HepG2 (cell line): ENCODE results near the gene RRBP1. TPM values are rescaled to one million over a fixed set of nuclear protein-coding genes. Genes with fewer than 3 reads are reported as not detected.

ENCODE experiments used
- ATAC-seq: fragments of 200-7000 bp; cut with Tn5 transposase; 3 replicates; pipeline ENCODE4 v1.9.1; 2020; ENCODE audit warnings: mild to moderate bottlenecking, moderate library complexity
- BruUV-seq: library from RNA; stranded (reverse); fragments of 400-500 nt; replicated peaks from 2 replicates; lab custom pipeline; 2021; lab: Mats Ljungman, UMichigan
- CTCF ChIA-PET: fragments of 300-600 bp; formaldehyde crosslinking; extraction: SDS; loops from one replicate; lab custom pipeline; 2021; ENCODE audit warnings: low total read pairs, inconsistent platforms, low intra/inter-chr PET ratio; lab: Yijun Ruan, JAX
- POLR2A ChIA-PET: fragments of 350-600 bp; sonication (Branson Sonifier 250); formaldehyde crosslinking; loops from one replicate; lab custom pipeline; 2020; ENCODE audit warnings: antibody characterized with exemption, inconsistent platforms; lab: Yijun Ruan, JAX
- DNase-seq: peaks from one replicate; pipeline ENCODE4 v3.0.0-alpha.2; 2015; ENCODE audit warnings: low spot score
- FAIRE-seq: peaks from 3 replicates; lab custom pipeline; 2011; peaks lifted over from hg19 to GRCh38; lab: Jason Lieb, UNC
- H2AFZ ChIP-seq: one replicate; pipeline ENCODE4 v1.6.1; 2011; ENCODE audit warnings: low read length, inconsistent platforms
- H3K27ac ChIP-seq: fragments of 300-600 bp; 3 replicates; pipeline ENCODE4 v1.8.0; 2011; ENCODE audit warnings: mixed run types, mild to moderate bottlenecking, mixed read lengths, low read length, inconsistent platforms; ENCODE audit not compliant: insufficient read depth; ENCODE audit errors: extremely low read length
- H3K27me3 ChIP-seq, 2 experiments: fragments of 200-600 bp in 1 of 2; 2 replicates in 1 of 2; 3 replicates in 1 of 2; pipeline versions ENCODE4 v1.6.0 to v1.8.0; 2011; ENCODE audit warnings: low read length in 2 of 2, mild to moderate bottlenecking in 2 of 2, moderate library complexity in 2 of 2, inconsistent platforms in 1 of 2; ENCODE audit not compliant: insufficient read depth in 2 of 2, control insufficient read depth in 1 of 2
- H3K36me3 ChIP-seq, 2 experiments: fragments of 200-600 bp in 1 of 2; replicated peaks in 1 of 2; 2 replicates in 1 of 2; 3 replicates in 1 of 2; pipeline versions ENCODE4 v1.5.1 to v1.8.0; 2011; ENCODE audit warnings: low read length in 2 of 2, inconsistent platforms in 1 of 2; ENCODE audit not compliant: insufficient read depth in 2 of 2, control insufficient read depth in 1 of 2
- H3K4me1 ChIP-seq: 2 replicates; pipeline ENCODE4 v1.5.1; 2012; ENCODE audit warnings: low read length, inconsistent platforms; ENCODE audit not compliant: insufficient read depth
- H3K4me2 ChIP-seq: 2 replicates; pipeline ENCODE4 v1.6.0; 2011; ENCODE audit warnings: low read depth, low read length, inconsistent platforms
- H3K4me3 ChIP-seq, 3 experiments: fragments of 200-600 bp in 1 of 3; sonication (generic), shearing (Covaris generic) in 1 of 3; replicated peaks in 1 of 3; 2 replicates each; pipeline ENCODE4 v1.5.1; 2011 to 2016; ENCODE audit warnings: low read length in 3 of 3, inconsistent platforms in 2 of 3, low read depth in 2 of 3, mild to moderate bottlenecking in 2 of 3, control low read depth in 1 of 3, mixed read lengths in 1 of 3; ENCODE audit not compliant: insufficient read depth in 1 of 3
- H3K79me2 ChIP-seq: one replicate; pipeline ENCODE4 v1.6.1; 2011; ENCODE audit warnings: low read length, inconsistent platforms; ENCODE audit not compliant: insufficient read depth
- H3K9ac ChIP-seq: 2 replicates; pipeline ENCODE4 v1.6.0; 2011; ENCODE audit warnings: mild to moderate bottlenecking, low read depth, low read length, inconsistent platforms; ENCODE audit not compliant: insufficient read depth
- H3K9me3 ChIP-seq: 2 replicates; pipeline ENCODE4 v1.5.1; 2012; ENCODE audit warnings: mild to moderate bottlenecking, low read length
- H4K20me1 ChIP-seq: 2 replicates; pipeline ENCODE4 v1.6.0; 2011; ENCODE audit warnings: inconsistent platforms, mild to moderate bottlenecking, low read length, moderate library complexity; ENCODE audit not compliant: insufficient read depth
- ADNP ChIP-seq: sonication (generic); formaldehyde crosslinking; IDR thresholded peaks from 2 replicates; pipeline ENCODE4 v1.4.0; 2020; ENCODE audit warnings: missing genetic modification reagents
- CCDC6 ChIP-seq: sonication (generic); formaldehyde crosslinking; IDR thresholded peaks from 2 replicates; pipeline ENCODE4 v1.8.1; 2022; ENCODE audit warnings: mild to moderate bottlenecking, missing genetic modification reagents, moderate library complexity
- HHEX ChIP-seq: IDR thresholded peaks from 2 replicates; pipeline ENCODE4 v1.6.1; 2016; ENCODE audit warnings: control low read depth
- PAWR ChIP-seq: sonication (generic); formaldehyde crosslinking; IDR thresholded peaks from 2 replicates; pipeline ENCODE4 v1.4.0; 2020; ENCODE audit warnings: missing genetic modification reagents, mild to moderate bottlenecking, borderline replicate concordance
- PHF8 ChIP-seq: sonication (generic); formaldehyde crosslinking; IDR thresholded peaks from 2 replicates; pipeline ENCODE4 v1.5.0; 2020; ENCODE audit warnings: missing genetic modification reagents
- RAD21 ChIP-seq: fragments of 450-650 bp; formaldehyde crosslinking; IDR thresholded peaks from 2 replicates; pipeline ENCODE4 v1.5.0; 2020; ENCODE audit warnings: mild to moderate bottlenecking
- RBM22 ChIP-seq: fragments of 200-400 bp; formaldehyde crosslinking; optimal IDR thresholded peaks from 2 replicates; pipeline ENCODE3; 2017; ENCODE audit warnings: mild to moderate bottlenecking, low read length, moderate library complexity
- SIN3A ChIP-seq: IDR thresholded peaks from 2 replicates; pipeline ENCODE4 v1.6.1; 2011; ENCODE audit warnings: low read depth, mild to moderate bottlenecking, control low read depth, low read length, borderline replicate concordance
- SOX6 ChIP-seq, 2 experiments: fragments of 450-650 bp in 1 of 2; sonication (generic) in 1 of 2; formaldehyde crosslinking in 1 of 2; IDR thresholded peaks; 2 replicates each; pipeline versions ENCODE4 v1.4.0 to v1.6.1; 2017 to 2020; ENCODE audit warnings: antibody characterized with exemption in 1 of 2, mild to moderate bottlenecking in 1 of 2, missing genetic modification reagents in 1 of 2
- SP5 ChIP-seq: IDR thresholded peaks from 2 replicates; pipeline ENCODE4 v1.6.1; 2016; ENCODE audit warnings: low read depth, borderline replicate concordance
- ZMYM4 ChIP-seq: sonication (generic); formaldehyde crosslinking; IDR thresholded peaks from 2 replicates; pipeline ENCODE4 v1.8.1; 2023; ENCODE audit warnings: mild to moderate bottlenecking, missing genetic modification reagents
- ZNF766 ChIP-seq: sonication (generic); formaldehyde crosslinking; IDR thresholded peaks from 2 replicates; pipeline ENCODE4 v1.5.0; 2020; ENCODE audit warnings: missing genetic modification reagents, borderline replicate concordance
- ZNF788 ChIP-seq: sonication (generic); formaldehyde crosslinking; IDR thresholded peaks from 2 replicates; pipeline ENCODE4 v1.5.0; 2020; ENCODE audit warnings: mild to moderate bottlenecking, missing genetic modification reagents, borderline replicate concordance
- WGBS: methylation state at CpG from one replicate; pipeline ENCODE4 v1.1.6; 2017; ENCODE audit warnings: low lambda C conversion rate; 5-methylcytosine and 5-hydroxymethylcytosine counted together
- in situ Hi-C: cut with HindIII; loops from 2 replicates; pipeline ENCODE4 v1.10.0; 2017; ENCODE audit warnings: low pct_unique_long_range_greater_than_20kb; ENCODE audit not compliant: extremely low pct_ligation_motif_present
- intact Hi-C: fragments of 100-400 bp; cut with micrococcal nuclease; formaldehyde crosslinking; loops from one replicate; pipeline ENCODE4 v1.10.0; 2022; ENCODE audit not compliant: unreplicated experiment
- polyA plus RNA-seq, 8 experiments: library from polyadenylated mRNA; depleted of rRNA in 3 of 8; stranded (reverse) in 7 of 8; unstranded in 1 of 8; fragments of >200 nt; fragmentation: Illumina TruSeq in 4 of 8; extraction: Trizol in 4 of 8; gene quantifications; 2 replicates each; pipeline versions ENCODE4 v1.2.1 to v1.2.3, GENCODE V29; 2011 to 2016; ENCODE audit warnings: low read depth in 4 of 8, missing spikeins in 1 of 8, mixed read lengths in 1 of 8; ENCODE audit not compliant: insufficient read depth in 1 of 8
- total RNA-seq, 5 experiments: library from RNA; depleted of rRNA; stranded (reverse); fragments of >200 nt; fragmentation: Illumina TruSeq; extraction: Trizol; gene quantifications; 2 replicates each; pipeline ENCODE4 v1.2.3, GENCODE V29; 2016; ENCODE audit warnings: low read depth in 1 of 5
- TF ChIP-seq, protein P1 (sequence below): sonication (generic); formaldehyde crosslinking; IDR thresholded peaks from 2 replicates; pipeline ENCODE4 v1.4.0; 2020; ENCODE audit warnings: mild to moderate bottlenecking, low read depth, missing genetic modification reagents
- TF ChIP-seq, protein P2 (sequence below), 2 experiments: sonication (generic) in 1 of 2; formaldehyde crosslinking in 1 of 2; IDR thresholded peaks; 2 replicates each; pipeline versions ENCODE4 v1.6.1 to v1.9.0; 2014 to 2022; ENCODE audit warnings: antibody characterized with exemption in 1 of 2, borderline replicate concordance in 1 of 2, inconsistent platforms in 1 of 2, low read depth in 1 of 2, missing genetic modification reagents in 1 of 2
- TF ChIP-seq, protein P3 (sequence below): sonication (generic); formaldehyde crosslinking; IDR thresholded peaks from 2 replicates; pipeline ENCODE4 v1.5.1; 2020; ENCODE audit warnings: missing genetic modification reagents, mild to moderate bottlenecking, borderline replicate concordance

Gene RRBP1
- total and polyA plus RNA-seq, 2 of the 13 experiments (the other 11 are each of a cell fraction or from before 2014, with no cell fraction given): 150 to 222 TPM

DNA sequence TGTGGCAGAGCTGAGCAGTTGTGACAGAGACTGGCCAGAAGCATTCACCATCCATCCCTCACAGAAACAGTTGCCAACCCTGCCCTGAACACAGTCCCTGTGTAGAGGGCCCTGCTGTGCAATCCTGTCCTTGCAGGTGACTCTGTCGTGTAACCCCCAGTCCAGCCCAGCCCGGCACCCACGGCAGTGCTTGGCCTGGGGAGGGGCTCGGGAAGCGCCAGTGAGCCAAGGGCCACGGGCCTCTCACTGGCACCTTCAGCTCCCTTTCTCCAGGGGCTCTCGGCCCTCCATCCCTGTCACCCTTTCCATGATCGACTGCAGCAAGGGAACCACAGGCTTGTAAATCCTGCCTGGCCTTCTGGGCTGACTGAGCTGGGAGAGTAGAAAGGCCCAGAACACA, 53.0 kb downstream of the RRBP1 start:
- intact Hi-C loops: no loop called here
- H2AFZ ChIP-seq: no peak overlapping the region
- WGBS: 96% methylated on average over 8 of the region's 8 CpGs
- H3K27ac ChIP-seq: no peak overlapping the region
- ATAC-seq: peak; percentile 1; the same call in 1 of the 3 replicates
- no TSS peak for BruUV-seq
- in situ Hi-C loops: no loop called here
- DNase-seq: no peak
- H3K79me2 ChIP-seq: peaks cover 2% of the 10 kb centered on the region
- H3K4me3 ChIP-seq: no peak overlapping the region
- no peak overlapping the region for H3K9ac ChIP-seq
- no peak for FAIRE-seq
- peaks cover 95 to 99% of the 10 kb centered on the region in 2 experiments for H3K36me3 ChIP-seq
- H3K4me1 ChIP-seq: peaks cover 11% of the 10 kb centered on the region
- H4K20me1 ChIP-seq: peaks cover 19% of the 10 kb centered on the region; the same call in 1 of the 2 replicates
- ChIA-PET POLR2A (no interaction called here), CTCF (interaction anchor here (0.7 kb wide), 1 partner anchor 91 kb away, joined by 3 read pairs; no protein-coding TSS in a partner anchor)
- no peaks in the 10 kb centered on the region for H3K9me3 ChIP-seq
- H3K4me2 ChIP-seq: no peak overlapping the region
- no peaks in the 10 kb centered on the region for H3K27me3 ChIP-seq
- TF ChIP-seq SOX6 (IDR thresholded peaks at IDR 0.05) (no peak), SOX6 (CRISPR knock-in tag; IDR thresholded peaks at IDR 0.05) (no peak), RAD21 (CRISPR knock-in tag) (0 out of 2 replicates have a peak, but pooled peaks have one; percentile 9), ZNF766 (CRISPR knock-in tag) (no peak), PAWR (CRISPR knock-in tag) (no peak), ZMYM4 (no peak), HHEX (CRISPR knock-in tag) (no peak), SP5 (no peak), RBM22 (peak; percentile 14), ADNP (CRISPR knock-in tag) (no peak), PHF8 (CRISPR knock-in tag) (no peak), SIN3A (no peak), ZNF788 (CRISPR knock-in tag) (0 out of 2 replicates have a peak, but pooled peaks have one; percentile 22), CCDC6 (CRISPR knock-in tag) (no peak)
- TF ChIP-seq, protein P1, sequence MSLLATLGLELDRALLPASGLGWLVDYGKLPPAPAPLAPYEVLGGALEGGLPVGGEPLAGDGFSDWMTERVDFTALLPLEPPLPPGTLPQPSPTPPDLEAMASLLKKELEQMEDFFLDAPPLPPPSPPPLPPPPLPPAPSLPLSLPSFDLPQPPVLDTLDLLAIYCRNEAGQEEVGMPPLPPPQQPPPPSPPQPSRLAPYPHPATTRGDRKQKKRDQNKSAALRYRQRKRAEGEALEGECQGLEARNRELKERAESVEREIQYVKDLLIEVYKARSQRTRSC (CRISPR knock-in tag): no peak
- TF ChIP-seq, protein P2, sequence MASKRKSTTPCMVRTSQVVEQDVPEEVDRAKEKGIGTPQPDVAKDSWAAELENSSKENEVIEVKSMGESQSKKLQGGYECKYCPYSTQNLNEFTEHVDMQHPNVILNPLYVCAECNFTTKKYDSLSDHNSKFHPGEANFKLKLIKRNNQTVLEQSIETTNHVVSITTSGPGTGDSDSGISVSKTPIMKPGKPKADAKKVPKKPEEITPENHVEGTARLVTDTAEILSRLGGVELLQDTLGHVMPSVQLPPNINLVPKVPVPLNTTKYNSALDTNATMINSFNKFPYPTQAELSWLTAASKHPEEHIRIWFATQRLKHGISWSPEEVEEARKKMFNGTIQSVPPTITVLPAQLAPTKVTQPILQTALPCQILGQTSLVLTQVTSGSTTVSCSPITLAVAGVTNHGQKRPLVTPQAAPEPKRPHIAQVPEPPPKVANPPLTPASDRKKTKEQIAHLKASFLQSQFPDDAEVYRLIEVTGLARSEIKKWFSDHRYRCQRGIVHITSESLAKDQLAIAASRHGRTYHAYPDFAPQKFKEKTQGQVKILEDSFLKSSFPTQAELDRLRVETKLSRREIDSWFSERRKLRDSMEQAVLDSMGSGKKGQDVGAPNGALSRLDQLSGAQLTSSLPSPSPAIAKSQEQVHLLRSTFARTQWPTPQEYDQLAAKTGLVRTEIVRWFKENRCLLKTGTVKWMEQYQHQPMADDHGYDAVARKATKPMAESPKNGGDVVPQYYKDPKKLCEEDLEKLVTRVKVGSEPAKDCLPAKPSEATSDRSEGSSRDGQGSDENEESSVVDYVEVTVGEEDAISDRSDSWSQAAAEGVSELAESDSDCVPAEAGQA (IDR thresholded peaks at IDR 0.05; ENCODE audit: low read depth): no peak
- TF ChIP-seq, protein P2 (CRISPR knock-in tag; IDR thresholded peaks at IDR 0.05; ENCODE audit: borderline replicate concordance): no peak
- TF ChIP-seq, protein P3, sequence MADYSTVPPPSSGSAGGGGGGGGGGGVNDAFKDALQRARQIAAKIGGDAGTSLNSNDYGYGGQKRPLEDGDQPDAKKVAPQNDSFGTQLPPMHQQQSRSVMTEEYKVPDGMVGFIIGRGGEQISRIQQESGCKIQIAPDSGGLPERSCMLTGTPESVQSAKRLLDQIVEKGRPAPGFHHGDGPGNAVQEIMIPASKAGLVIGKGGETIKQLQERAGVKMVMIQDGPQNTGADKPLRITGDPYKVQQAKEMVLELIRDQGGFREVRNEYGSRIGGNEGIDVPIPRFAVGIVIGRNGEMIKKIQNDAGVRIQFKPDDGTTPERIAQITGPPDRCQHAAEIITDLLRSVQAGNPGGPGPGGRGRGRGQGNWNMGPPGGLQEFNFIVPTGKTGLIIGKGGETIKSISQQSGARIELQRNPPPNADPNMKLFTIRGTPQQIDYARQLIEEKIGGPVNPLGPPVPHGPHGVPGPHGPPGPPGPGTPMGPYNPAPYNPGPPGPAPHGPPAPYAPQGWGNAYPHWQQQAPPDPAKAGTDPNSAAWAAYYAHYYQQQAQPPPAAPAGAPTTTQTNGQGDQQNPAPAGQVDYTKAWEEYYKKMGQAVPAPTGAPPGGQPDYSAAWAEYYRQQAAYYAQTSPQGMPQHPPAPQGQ (CRISPR knock-in tag): no peak
